Urothelium cell line (cell line): ENCODE measurements around the gene SLC35F4.
"Not testable (repeated sequence)": the region's sequence is repeated elsewhere in the genome, so short reads cannot be mapped to it uniquely, and the experiment has no call there.

ENCODE experiments used
- DNase-seq: peaks from one replicate; pipeline ENCODE4 v3.0.0; 2011; ENCODE audit warnings: low spot score, mixed read lengths
- FAIRE-seq: peaks from 2 replicates; lab custom pipeline; 2011; peaks lifted over from hg19 to GRCh38; lab: Jason Lieb, UNC

Gene SLC35F4

DNA sequence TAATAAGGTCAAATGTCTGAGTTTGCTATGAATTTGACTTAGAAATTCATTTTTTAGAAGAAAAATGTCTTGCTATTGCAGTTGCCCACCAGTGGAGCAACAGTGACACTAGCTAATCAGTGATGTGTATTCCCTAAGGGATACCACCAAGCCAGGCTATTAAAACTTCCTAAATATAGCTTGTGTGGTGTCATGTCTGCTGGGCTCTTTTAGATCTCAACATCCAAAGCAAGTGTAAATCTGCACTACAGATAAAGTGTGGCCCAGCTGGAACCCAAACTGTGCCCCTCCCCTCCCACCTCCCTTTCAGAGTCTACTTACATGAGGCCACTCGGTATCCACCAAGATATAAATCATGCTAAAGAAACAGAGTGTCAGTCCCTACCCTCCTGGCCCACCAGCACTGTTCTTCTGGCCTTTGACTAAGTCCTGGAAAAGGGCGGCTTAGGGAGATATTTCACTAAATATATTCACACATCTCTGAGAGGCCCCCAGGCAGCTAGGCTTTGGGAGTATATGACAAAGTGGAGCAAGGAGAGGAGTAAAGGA, 53.8 kb downstream of the SLC35F4 start:
- DNase-seq (no peak), FAIRE-seq (no peak)

DNA sequence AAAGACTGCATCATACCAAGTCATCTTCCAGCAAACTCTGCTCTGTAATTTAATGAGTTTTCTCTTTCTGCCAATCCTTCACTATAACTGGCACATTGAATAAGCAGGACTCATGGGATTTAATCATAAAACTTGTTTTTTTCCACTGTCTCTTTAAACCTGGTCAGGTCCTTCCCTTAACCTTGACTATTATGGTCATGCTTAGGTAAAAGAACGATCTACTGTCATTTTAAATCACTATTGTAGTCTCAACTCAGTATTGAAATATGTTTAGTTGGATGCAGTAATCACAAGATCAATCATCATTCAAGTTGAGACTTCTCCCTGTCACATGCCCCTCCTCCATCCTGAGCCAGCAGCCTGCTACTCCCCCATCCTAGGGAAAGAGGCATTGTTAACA, 56.1 kb downstream of the SLC35F4 start:
- DNase-seq = no peak
- FAIRE-seq = peak; percentile 37

DNA sequence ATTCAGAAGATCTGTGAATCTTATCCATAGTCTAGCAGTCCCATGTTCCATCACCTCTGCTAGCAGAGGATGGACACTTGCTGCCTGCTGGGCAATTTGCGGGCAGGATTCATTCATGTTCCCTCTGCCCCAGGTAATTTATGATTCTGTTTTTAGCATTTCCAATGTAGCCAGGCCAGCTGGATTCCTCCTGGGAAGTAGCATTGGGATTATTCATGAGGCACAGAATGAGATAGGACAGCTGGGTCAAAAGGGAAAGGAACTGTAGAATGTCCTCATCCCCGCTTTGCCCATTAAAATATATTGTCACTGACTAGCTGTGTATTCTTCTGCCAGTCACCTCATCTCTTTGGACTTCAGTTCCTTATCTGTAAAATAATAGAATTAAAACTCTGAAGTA, 68.7 kb downstream of the SLC35F4 start:
- DNase-seq = no peak
- FAIRE-seq = no peak

DNA sequence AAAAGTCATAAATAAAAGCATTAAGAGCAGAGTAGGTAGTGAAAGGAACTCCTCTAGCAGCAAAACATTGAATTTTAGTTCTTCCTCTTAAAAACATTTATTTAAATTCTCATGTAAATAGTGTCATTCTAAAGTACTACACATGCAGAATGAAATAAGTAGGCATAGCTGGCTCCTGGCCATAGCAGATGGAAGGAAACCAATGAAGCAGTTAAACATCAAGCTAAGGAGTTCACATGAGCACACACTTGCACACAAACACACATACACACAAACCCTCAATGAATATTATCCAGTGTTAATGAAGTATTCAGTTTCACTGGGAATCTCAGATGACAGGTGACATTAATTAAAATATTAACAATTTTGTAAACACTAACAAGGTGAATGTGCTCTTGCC, 69.3 kb downstream of the SLC35F4 start:
- DNase-seq (no peak), FAIRE-seq (no peak)

DNA sequence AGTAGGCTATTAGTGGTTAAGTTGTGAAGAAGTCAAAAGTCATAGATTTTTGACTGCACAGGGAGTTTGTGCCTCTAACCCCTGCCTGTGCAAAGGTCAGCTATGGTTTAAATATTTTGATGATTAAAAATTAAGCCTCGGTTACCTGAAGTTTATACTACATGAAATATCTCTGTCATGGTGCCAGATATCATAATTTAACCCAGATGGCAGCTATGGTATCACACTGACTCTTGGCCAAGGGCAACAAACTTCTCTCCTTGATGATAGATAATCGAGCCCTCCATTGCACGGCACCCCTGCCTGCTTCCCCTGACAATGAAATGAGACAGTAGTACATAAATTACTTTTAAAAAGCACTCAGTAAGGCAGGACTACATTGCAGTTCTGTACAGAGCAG, 80.8 kb downstream of the SLC35F4 start:
- FAIRE-seq (no peak), DNase-seq (no peak)

DNA sequence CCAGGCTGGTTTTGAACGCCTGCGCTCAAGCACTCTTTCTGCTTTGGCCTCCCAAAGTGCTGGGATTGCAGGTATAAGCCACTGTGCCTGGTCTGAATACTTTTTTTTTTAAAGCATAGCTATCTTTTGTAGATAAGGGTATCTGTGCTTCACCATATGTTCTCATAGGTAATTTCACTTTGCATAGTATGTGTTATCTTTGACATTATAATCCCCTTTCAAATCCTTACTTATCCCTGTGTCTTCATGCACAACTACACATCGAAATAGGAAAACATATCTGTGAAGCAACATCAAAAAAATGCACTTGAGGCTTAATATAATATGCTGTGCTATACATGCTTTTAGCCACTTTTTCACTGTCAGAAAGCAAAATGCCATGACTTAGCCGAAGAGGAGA, 94.1 kb downstream of the SLC35F4 start:
- FAIRE-seq (no peak), DNase-seq (no peak)

DNA sequence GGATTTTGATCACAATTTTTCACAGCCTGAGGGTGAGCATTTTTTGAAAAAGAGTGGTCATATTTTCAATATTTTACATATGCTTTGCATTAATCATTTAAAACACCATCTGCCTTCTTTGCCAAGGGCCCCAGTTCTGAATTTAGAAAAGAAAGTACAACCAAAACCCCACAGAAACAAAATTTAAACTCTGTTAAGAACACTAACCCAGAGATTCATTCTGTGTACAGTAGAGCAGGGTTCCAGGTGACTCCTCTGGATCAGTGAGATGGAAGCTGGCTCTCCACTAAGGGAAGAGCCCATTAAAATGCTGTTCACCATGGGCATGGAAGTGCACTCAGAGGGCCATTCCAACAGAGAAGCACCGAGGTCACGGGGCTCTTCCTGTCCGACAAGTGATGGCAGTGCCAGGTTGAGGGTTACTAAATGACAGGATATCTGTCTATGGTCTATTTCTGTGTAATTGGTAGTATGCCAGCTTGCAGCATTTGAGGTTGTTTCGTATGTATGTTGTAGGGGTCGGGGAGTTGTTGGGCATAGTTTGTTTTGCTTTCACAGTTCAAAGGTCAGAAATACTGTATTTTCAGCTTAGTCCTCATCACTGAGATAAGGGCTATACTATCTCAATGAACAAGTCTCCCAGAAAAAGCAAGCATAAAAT, 95.9 kb downstream of the SLC35F4 start:
- DNase-seq = no peak
- peak; percentile 13 for FAIRE-seq

DNA sequence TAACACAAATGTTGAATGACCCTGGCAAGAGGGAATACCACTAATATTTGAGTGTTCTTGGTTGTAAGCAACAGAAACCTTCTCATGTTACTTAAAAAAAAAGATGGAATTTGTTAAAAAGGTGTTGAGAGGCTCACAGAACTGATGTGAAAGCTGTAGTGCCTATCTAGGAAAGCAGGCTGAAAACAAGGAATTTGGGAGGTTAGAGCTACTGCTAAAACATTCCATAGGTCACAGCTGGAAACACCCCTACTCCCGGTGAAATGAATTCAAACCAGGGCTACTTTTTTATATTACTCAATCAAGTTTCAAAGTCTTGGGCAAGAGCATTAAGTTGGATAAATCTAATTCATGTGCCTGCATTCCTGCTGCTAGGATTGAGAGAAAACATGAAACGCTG, 104.1 kb downstream of the SLC35F4 start:
- FAIRE-seq (no peak), DNase-seq (no peak)

DNA sequence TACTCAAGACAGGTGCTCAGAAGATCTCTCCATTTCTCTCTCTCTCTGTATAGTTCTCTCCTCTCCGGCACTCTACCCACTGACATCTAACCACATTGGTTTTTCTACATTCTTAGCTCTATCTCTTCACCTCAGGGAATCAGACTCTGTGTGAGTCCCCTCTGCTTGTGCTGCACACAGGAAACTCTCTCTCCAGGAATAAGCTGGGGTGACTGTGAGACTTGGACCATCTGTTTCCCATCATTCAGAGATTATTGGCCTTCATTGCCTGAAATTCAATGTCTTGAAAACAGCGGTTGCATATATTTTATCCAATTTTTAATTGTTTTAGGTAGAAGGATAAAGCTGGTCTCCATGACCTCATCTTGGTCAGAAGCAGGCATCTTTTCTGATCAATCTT, 105.0 kb downstream of the SLC35F4 start:
- FAIRE-seq (no peak), DNase-seq (no peak)

DNA sequence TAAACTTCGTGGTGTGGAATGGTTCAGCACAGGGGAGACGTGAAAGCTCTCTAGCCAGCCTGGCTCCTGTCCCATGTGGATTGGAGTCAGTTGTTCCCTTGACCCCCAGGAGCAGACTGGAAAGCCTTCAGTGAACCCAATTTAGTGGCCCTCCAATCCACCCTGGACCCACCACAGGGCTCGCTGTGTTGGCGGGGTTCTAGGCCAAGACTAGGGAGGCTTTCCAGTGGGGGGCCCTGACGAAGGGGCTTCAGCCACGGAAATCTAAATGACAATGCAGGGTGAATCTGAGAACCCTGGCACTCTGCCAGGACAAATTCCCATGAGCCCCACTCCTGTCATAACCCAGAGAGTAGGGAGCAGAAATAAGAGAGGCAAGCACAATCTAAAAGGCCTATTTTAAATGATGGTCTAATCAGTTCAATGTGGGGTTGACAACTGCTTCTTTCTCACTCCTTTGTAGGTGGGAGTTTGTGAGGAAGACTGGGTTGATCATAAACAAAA, 110.8 kb downstream of the SLC35F4 start:
- no peak for DNase-seq
- no peak for FAIRE-seq

DNA sequence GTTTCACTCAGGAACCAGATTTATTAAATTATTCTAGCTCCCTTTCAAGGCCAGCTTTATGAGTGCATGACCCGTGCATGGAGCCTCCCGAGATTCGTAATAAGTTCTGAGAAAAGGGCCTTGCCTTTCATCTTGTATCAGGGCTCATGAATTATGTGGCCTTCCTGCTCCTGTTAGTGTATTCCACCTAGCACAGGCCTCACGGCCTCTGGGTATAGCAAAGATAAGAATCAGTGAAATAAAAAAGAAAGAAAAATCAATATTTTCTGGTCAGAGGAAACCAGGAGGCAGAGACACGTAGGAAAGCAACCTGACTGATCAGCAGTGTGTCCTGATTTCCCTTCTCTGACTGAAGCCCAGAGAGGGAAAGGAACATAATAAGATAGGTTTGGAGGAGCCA, 111.4 kb downstream of the SLC35F4 start:
- DNase-seq = no peak

DNA sequence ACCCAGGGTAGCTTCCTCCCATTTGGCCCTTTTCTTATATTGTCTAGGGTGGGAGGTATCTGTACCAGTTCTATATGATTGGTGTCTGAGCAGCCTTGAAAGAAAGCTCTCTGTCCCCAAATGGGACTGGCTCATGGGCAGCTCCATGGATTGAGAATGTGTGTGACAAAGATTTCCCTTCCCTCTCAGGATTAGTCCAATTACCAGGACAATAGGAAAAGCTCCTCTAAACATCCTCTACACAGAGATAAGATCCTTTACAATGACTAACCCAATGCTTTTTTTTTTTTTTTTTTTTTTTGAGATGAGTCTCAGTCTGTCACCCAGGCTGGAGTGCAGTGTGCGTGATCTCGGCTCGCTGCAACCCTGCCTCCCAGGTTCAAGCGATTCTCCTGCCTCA, 112.1 kb downstream of the SLC35F4 start:
- DNase-seq (no peak), FAIRE-seq (no peak)

More for the DNA sequence above, 111.4 kb downstream of the SLC35F4 start:
- FAIRE-seq = no peak

DNA sequence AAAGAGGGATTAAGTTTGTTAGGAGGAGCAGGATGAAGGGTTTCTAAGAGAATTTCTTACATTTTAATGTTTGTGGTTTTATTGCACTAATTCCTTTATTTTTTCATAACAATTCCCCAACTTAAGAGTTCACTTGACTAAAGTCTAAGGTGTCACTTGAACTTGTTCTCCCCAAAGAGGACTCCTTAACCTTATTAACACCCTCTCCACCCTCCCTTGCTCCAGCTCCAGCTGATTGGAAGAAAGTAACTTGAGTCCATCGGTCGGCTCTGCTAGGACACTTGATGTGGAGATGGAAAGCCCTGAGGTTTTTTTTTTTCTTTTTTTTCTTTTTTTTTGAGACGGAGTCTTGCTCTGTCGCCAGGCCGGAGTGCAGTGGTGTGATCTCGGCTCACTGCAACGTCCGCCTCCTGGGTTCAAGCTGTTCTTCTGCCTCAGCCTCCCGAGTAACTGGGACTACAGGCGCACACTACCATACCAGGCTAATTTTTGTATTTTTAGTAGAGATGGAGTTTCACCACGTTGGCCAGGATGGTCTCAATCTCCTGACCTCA, 113.7 kb downstream of the SLC35F4 start:
- not testable (repeated sequence) for DNase-seq, FAIRE-seq

DNA sequence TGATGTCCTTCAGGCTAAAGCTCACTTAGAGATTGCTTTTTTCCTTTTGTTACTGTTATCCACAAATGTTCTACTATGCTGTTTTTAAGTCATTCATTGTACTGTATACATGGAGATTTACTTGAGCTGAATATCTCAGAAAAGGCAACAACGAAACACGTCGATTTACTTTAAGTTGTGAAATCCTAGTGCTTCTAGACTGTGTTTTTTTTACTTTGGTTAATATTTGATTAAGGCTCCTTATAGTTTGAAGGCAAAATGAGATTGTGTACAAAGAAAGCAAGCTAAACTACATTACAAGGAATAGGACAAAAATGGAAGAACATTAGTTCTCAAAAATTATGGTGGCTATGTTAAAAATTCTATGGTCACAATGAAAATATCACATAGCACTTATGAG, 114.5 kb downstream of the SLC35F4 start:
- no peak for FAIRE-seq
- DNase-seq = no peak

DNA sequence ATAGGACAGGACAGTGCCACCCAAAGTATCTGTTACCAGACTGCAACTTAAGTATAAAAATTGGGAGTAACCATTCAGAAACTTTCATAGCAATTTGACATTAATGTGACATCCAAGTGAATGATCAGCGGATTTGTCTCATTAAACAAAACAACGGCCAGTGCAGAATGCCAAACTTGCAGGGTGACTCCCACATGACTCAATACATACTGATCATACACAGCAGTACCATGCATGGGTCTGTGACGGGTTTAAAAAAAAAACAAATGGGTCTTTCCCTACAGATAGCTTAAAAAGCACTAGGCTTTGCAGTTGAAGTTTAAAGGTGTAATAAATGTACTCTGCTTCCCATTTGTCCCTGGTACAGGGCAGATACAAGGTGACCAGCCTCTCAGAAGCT, 116.6 kb downstream of the SLC35F4 start:
- no peak for FAIRE-seq

DNA sequence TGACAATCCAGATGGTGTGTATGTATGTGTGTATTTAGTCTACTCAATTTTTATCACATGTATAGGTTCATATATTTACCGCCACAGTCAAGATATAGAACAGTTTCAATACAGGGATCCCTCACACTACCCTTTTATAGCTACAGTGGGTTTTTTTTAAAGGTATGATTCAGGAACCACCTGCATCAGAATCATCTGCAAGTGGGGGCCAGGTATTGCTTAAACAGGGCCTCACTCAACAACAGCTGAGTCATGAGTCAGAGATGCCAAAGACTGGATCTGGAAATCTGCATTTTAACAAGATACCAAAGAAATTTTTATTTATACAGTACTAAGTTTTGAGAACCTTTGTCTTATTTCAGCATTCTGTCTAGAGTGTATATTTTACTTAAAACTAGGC, 117.6 kb downstream of the SLC35F4 start:
- DNase-seq = no peak
- FAIRE-seq = peak; percentile 32

More for the DNA sequence above, 116.6 kb downstream of the SLC35F4 start:
- peak; percentile 35 for DNase-seq

DNA sequence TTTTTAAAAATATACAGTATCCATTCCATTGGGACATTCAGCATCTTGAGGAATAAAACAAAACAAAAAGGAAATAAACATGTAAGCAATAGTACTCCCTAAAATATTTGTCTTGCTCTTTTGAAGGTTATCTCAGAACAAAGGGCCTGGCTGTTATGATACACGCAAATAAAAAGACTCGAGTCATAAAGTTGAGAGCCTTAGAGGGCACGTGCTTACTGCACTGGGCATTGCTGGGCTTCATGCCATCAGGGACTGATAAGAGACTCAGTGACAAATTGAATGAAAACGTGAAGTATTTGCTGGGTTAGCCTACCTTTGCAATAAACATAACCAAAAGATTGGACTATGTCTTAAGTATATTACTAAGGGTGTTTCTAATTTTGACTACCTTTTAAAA, 118.9 kb downstream of the SLC35F4 start:
- peak; percentile 58 for DNase-seq
- no peak for FAIRE-seq

DNA sequence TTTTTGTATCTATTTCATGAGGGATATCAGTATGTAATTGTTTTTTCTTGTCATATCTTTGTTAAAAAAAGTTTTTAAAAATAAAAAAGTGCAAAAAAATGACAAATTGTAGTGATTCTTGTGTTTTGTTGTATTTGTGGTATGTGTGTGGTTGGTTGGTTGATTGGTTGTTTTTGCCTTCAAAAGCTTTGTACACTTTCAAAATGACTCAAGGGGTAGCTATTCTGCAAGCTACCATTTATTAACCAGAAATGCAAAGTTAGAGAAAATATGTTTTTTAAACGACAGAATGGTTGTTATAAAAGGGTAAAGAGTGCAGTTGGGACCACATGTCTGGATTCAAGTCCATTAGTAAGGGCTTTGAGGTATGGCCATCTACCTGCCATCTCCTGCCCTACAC, 119.3 kb downstream of the SLC35F4 start:
- DNase-seq (no peak), FAIRE-seq (no peak)

DNA sequence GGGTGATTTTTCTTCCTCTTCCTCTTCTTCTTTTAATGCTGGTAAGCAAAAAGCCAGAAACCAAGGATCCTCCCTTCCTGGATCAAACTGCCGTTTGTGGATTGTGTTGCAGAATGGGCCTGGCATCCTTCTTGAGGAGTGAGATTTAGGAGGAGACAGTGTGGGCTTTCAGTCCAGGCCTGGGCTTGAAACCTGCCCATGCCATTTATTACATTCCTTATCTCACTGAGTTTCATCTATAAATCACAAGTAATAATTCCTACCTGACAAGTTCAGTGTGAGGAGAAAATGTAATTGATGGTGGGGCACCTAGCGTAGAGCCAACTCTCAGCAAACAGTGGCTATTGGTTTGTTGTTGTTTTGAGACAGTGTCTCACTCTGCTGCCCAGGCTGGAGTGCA, 126.4 kb downstream of the SLC35F4 start:
- FAIRE-seq (no peak), DNase-seq (no peak)

DNA sequence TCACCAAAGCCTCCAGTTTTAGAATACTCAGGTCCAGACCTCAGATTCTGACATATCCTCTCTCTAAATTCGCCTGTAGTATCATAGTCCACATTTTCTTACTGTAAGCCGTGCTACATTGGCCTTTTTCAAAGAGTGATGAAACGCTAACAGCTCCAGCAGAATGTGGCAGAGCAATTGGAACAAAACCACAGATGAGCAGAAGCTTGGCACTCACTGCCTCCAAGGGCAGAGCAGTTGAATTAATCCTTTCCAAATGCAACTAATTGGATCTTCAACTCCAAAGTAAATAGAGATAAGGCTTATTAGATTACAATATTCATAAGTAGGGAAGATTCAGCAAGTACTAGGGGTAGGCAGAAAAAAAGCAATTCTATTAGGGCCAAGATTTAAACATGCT, 128.3 kb downstream of the SLC35F4 start:
- FAIRE-seq = peak; percentile 5
- DNase-seq = no peak

DNA sequence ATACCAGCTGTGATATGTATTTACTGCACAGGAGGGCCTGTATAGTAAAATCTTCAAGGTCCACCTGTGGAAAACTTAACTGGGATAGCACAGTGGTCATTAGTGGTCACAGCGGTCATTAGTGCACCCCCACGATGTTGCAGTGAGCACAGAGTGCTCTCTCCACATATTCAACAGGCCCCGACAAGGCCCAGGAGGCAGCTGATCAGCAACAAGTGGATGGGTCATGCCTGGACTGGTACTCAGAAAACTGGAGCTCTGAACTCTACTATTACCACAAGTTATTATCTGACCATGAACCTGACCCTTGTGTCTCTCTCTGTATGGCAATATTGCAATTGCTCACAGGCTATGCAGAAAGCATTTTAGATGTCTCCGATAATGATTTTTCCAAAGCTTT, 129.5 kb downstream of the SLC35F4 start:
- FAIRE-seq (no peak), DNase-seq (no peak)

DNA sequence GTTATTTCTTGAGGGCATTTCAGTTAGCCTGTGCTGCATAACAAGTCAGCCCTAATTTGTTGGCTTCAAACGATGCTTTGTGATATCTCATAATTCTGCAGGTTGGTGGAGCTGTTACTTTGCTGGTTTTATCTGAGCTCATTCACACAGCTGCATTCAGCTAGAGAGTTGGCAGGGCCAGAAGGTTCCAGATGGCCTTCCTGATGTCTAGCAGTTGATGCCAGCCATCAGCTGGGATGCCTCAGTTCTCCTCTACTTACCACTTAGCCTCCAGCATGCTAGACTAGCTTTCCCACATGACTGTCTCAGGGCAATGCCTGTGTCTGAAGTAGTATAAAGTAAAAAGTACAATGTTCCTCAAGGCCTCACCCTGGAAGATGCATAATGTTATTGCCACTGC, 130.6 kb downstream of the SLC35F4 start:
- DNase-seq = no peak
- peak; percentile 50 for FAIRE-seq
